Glutamatergic neuron (in vitro differentiated cells): ENCODE data around the gene CPVL. TPM values are rescaled to one million over a fixed set of nuclear protein-coding genes. Genes with fewer than 3 reads are reported as not detected.

Experiments
- DNase-seq: peaks from one replicate; pipeline ENCODE4 v3.0.0; 2022
- H3K27ac Mint-ChIP-seq: one replicate; pipeline ENCODE4 v1.8.0; 2020; ENCODE audit warnings: mild to moderate bottlenecking, mixed read lengths, inconsistent platforms; ENCODE audit not compliant: unreplicated experiment
- H3K27me3 Mint-ChIP-seq: one replicate; pipeline ENCODE4 v1.8.0; 2020; ENCODE audit warnings: mild to moderate bottlenecking, moderate library complexity, mixed read lengths, inconsistent platforms; ENCODE audit not compliant: unreplicated experiment
- H3K36me3 Mint-ChIP-seq: one replicate; pipeline ENCODE4 v1.8.0; 2020; ENCODE audit warnings: mild to moderate bottlenecking, mixed read lengths, inconsistent platforms; ENCODE audit not compliant: unreplicated experiment
- H3K4me1 Mint-ChIP-seq: one replicate; pipeline ENCODE4 v1.8.0; 2020; ENCODE audit warnings: mild to moderate bottlenecking, low read depth, mixed read lengths, inconsistent platforms; ENCODE audit not compliant: unreplicated experiment
- H3K4me3 Mint-ChIP-seq: one replicate; pipeline ENCODE4 v1.8.0; 2020; ENCODE audit warnings: mild to moderate bottlenecking, mixed read lengths, inconsistent platforms; ENCODE audit not compliant: unreplicated experiment
- H3K9me3 Mint-ChIP-seq: one replicate; pipeline ENCODE4 v1.8.0; 2020; ENCODE audit warnings: mild to moderate bottlenecking, moderate library complexity, mixed read lengths, inconsistent platforms; ENCODE audit not compliant: unreplicated experiment
- CTCF ChIP-seq: fragments of 200-600 bp; sonication (generic); IDR thresholded peaks from one replicate; pipeline ENCODE4 v1.5.0; 2021; ENCODE audit not compliant: partially characterized antibody, unreplicated experiment
- total RNA-seq: library from RNA; stranded (reverse); fragmentation: NEBNext Ultra II Directional; extraction: Animal tissue kit (Norgen Biotek cat#: 25700); gene quantifications from one replicate; pipeline ENCODE4 v1.2.1, GENCODE V29; 2021; ENCODE audit not compliant: unreplicated experiment

The CPVL gene
- total RNA-seq, 1 donor from 2014 or later = 20.3 TPM

- peaks cover 4% of the 10 kb centered on the region for H3K9me3 Mint-ChIP-seq
- H3K36me3 Mint-ChIP-seq = peaks cover 23% of the 10 kb centered on the region
- H3K4me3 Mint-ChIP-seq = no peak overlapping the region
- no peak overlapping the region for H3K27ac Mint-ChIP-seq
- no peak for TF ChIP-seq CTCF
- H3K4me1 Mint-ChIP-seq = peaks cover 8% of the 10 kb centered on the region
- DNase-seq = no peak
- H3K27me3 Mint-ChIP-seq = no peaks in the 10 kb centered on the region
Measured at GRCh38 chr7:29030781-29031275, 115.5 kb downstream of the CPVL start.

GRCh38 chr7:29022291-29022988, 123.9 kb downstream of the CPVL start:
- Mint-ChIP-seq H3K36me3 (peaks cover 32% of the 10 kb centered on the region), H3K9me3 (peaks cover 13% of the 10 kb centered on the region), H3K27ac (no peak overlapping the region), H3K4me3 (no peak overlapping the region), H3K27me3 (no peaks in the 10 kb centered on the region), H3K4me1 (no peaks in the 10 kb centered on the region)
- no peak for DNase-seq
- TF ChIP-seq CTCF = no peak

- Mint-ChIP-seq H3K27ac (no peak overlapping the region), H3K27me3 (no peaks in the 10 kb centered on the region), H3K4me1 (no peaks in the 10 kb centered on the region), H3K9me3 (peaks cover 9% of the 10 kb centered on the region), H3K4me3 (no peak overlapping the region), H3K36me3 (peaks cover 18% of the 10 kb centered on the region)
- no peak for TF ChIP-seq CTCF
- DNase-seq = peak; percentile 17
Measured at GRCh38 chr7:29019896-29020295, 126.4 kb downstream of the CPVL start.

GRCh38 chr7:29019387-29019786, 127.0 kb downstream of the CPVL start:
- H3K9me3 Mint-ChIP-seq = peaks cover 9% of the 10 kb centered on the region
- no peak overlapping the region for H3K4me3 Mint-ChIP-seq
- peaks cover 14% of the 10 kb centered on the region for H3K36me3 Mint-ChIP-seq
- no peak overlapping the region for H3K27ac Mint-ChIP-seq
- no peaks in the 10 kb centered on the region for H3K4me1 Mint-ChIP-seq
- H3K27me3 Mint-ChIP-seq = no peaks in the 10 kb centered on the region
- no peak for DNase-seq
- no peak for TF ChIP-seq CTCF

- H3K27me3 Mint-ChIP-seq = no peaks in the 10 kb centered on the region
- peaks cover 2% of the 10 kb centered on the region for H3K9me3 Mint-ChIP-seq
- no peak overlapping the region for H3K4me3 Mint-ChIP-seq
- no peak overlapping the region for H3K27ac Mint-ChIP-seq
- DNase-seq = no peak
- TF ChIP-seq CTCF = no peak
- peaks cover 7% of the 10 kb centered on the region for H3K36me3 Mint-ChIP-seq
- H3K4me1 Mint-ChIP-seq = no peaks in the 10 kb centered on the region
Measured at GRCh38 chr7:29017713-29018112, 128.6 kb downstream of the CPVL start.
